COR-L47 (cell line): Measurements from ENCODE around the gene CCDC144A.
"Not testable (repeated sequence)": the region's sequence is repeated elsewhere in the genome, so short reads cannot be mapped to it uniquely, and the experiment has no call there.

ENCODE experiments used
- DNase-seq: peaks from one replicate; lab custom pipeline; 2025; lab: John Stamatoyannopoulos, UW

Gene CCDC144A

DNA sequence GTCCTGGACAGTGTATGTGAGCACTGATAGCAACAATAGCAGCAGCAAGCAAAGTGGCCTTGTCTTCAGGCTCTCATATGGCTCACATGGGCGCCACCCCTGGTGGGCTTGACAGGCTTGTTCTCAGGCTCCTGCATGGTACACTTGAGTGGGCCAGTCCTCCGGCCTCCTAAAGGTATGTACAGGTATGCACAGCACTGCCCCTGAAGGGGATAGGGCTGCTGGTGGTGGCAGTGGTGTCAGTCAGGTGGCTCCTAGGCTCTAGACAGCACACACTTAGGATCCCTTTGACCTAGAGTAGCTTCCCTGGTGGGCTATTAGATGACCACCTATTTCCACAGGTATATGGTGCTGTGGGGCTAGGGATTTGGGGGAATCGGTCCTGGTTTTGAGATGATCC, 67.5 kb downstream of the CCDC144A start:
- not testable (repeated sequence) for DNase-seq

DNA sequence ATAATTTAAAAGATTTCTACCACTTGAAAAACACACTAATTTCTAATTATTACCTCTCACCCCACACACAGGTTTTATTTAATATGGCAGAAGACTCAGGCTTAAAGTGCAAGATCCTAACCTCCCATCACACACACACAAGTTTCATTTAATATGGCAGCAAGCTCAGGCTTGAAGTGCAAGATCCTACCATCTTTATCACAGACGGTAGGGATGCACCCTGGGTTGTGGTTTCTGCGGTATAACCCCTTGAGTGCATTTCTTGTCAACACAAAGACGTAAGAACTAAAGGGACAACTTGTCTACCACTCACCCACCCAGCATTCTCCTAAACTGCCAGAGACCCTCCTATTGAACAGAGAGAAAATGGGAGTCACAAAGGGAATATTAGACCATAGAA, 68.1 kb downstream of the CCDC144A start:
- not testable (repeated sequence) for DNase-seq

DNA sequence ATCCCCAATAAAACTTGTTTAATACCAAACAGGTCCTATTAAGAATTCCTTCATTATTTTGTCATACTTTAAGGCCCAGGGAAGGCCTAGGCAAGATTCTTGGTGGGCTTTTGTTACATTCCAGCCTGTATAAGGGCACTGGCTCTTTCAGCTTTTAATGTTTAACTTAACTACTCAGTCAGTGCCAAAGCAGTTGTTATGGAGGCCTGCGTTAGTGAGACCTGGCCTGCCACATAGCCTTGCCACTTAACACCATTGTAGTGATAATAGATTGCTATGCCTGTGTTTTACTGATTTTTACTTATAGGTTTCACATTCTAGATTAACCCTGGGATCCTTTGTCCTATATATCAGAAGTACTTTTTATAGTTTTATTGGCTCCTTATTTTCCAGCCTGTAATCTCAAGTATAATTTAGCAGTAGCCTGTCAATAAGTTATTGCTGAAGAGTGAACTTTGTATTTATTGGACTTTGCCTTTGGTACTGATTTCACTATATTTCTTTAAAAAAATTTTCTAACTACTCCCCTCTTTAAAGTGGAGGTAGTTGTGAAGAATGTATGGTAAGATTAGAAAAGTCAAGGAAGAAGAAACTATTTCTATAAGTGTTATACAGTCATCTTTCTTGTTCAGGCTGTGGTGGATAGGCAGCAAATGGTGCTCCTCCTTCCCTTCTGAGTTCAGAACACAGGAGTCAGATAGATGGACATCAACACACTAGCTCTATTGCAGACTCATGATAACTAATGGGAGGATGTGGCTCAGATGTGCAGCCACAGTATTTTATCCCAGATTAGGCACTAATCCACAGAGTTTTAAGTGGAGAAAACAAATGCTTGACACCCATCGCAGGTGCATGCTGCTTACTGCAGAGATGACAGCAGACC, 78.5 kb downstream of the CCDC144A start:
- DNase-seq: not testable (repeated sequence)

DNA sequence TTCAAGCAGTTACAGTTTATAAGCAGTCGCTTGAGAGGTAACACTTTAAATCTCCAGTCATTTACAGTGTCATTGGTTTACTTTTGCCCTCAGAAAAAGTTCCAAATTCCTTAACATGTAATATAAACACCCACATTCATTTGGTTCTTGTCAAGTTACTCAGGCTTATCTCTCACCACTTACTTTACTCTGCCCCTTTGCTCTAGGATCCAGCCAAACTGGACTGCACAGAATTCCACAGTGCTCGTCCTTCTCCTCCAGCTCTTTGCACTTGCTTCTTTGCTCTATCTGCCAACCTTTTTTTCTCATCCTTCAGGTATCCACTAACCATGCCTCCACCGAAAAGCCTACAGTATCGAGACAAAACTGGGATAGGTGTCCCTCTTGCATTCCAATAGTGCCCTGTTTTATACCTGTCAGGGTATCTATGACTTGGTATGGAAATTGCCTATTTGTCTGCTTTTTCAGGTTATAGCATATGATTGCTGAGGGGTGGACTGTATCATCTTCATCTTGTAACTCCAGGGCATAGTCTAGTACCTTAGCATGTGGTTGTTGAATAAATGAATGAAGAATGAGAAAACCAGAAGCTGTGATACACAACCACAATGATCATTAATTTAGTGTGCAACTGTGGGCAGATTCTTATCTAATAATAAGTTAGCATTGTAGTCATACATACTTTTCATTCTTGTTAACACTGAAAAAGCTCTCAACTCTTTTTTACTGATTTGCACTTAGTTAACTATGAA, 82.5 kb downstream of the CCDC144A start:
- DNase-seq: not testable (repeated sequence)

- not testable (repeated sequence) for DNase-seq
Observed at GRCh38 chr17:16773146-16773522, 83.1 kb downstream of the CCDC144A start.

- not testable (repeated sequence) for DNase-seq
Observed at GRCh38 chr17:16787851-16788250, 97.8 kb downstream of the CCDC144A start.

DNA sequence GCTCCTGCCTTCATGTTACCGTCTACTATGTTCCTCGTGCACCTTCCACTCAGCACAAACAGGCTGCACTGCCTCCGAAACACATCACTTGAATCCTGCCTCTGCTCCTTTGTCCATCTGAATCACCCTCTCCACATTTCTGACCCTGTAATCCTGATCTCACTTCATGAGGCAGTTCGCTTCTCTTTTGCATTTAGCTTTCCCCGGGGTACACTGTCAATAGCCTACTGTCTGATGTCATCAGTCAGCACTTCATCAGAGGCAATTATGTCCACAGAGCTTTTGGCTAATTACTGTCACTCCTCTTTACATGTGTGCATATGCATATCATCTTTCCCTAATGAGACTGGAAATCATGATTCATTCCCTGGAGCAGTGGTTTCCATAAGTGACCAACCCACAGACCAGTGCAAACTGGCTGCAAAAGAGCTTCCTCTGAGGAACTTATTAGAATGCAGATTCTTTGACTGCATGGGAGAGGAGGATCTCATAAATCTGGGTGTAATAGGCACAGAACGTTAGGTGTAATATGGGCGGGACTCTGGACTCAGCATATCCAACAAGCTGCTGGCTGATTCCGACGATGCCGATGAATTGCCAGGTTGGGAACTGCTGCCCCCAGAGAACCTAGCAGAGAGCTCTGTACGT, 99.0 kb downstream of the CCDC144A start:
- not testable (repeated sequence) for DNase-seq

DNA sequence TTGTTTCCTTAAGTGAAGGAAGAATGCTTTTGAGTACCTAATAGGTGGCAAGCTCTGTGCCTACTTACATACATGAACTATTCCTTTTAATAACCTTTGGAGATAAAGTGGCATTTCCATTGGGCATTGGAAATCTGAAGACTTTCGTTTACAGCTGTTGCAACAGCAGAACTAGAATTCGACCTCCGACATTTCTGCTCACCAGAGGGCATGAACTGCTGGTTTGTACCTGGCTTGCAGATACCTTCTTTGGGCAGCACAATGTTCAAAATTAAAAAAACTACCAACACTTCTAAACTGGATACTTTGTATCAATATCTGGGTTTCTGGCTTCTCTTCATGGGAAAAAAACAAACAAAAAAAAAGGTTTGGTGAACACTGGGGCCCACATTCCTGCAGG, 99.6 kb downstream of the CCDC144A start:
- DNase-seq: not testable (repeated sequence)

GRCh38 chr17:16790313-16790871, 100.4 kb downstream of the CCDC144A start:
- not testable (repeated sequence) for DNase-seq

DNA sequence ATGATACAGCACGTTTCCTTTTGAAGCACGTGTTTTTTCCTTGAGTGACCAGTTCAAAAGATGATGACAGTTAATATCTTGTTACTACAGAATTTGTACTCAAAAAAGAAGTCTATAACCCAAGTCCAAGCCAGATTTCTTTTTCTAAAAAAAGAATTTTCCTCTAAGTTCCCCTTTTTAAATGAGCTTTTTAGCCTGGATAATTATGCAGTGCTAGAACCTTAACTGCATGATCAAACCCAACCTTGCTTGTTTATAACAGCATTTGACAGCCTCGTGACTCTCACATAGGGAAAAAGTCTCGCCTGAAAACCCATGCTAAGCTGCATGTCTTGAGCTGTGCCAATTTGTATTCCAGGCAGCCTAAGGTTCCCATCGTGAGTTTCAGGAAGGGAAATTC, 104.2 kb downstream of the CCDC144A start:
- not testable (repeated sequence) for DNase-seq

GRCh38 chr17:16795894-16796293, 105.9 kb downstream of the CCDC144A start:
- DNase-seq: not testable (repeated sequence)

DNA sequence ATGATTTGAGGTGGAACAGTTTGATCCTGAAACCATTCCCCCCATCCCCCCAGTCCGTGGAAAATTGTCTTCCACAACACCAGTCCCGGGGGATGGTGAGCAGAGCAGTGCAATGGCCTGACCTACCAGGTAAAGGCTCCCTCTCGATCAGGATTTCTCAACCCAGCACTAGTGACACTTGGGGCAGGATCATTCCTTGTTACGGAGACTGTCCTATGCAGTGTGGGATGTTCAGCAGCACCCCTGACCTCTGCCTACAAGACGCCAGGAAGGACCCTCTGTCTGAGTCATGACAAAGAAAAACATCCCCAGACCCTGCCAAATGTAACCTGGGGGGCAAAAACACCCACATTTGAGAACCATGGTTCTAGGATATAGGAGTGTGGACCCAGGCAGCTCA, 114.8 kb downstream of the CCDC144A start:
- not testable (repeated sequence) for DNase-seq

GRCh38 chr17:16806599-16806998, 116.6 kb downstream of the CCDC144A start:
- not testable (repeated sequence) for DNase-seq

GRCh38 chr17:16807620-16808019, 117.6 kb downstream of the CCDC144A start:
- DNase-seq: not testable (repeated sequence)

DNA sequence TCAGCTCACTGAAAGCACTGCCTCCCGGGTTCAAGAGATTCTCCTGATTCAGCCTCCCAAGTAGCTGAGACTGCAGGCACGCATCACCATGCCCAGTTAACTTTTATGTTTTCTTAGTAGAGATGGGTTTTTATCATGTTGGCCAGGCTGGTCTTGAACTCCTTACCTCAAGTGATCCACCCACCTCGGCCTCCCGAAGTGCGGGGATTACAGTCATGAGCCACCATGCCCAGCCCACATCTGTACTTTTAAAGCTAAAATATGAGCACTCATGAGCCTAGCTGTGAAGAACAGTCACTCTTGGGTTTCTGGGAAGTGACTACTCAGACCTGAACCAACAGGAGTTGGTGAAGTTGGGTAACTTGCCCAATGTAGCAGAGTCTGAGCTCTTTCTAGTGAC, 120.2 kb downstream of the CCDC144A start:
- DNase-seq: not testable (repeated sequence)

DNA sequence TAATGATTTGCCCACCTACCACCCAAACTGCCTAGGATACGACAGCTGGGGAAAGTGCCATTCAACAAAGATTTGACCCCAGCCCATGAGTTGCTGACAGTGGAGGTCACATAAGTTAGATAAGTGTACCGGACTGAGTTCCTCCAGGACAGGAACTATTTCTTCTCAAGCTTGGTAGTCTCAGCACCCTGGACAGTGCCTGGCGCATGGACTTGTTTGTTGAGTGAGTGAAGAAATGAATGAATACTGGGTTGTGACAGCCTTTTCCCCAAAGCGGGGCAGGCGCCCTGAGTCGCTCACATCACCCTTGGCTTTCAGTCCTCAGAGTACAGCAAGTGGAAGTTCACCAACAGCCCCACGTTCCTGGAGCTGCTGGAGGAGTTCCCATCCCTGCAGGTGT, 122.1 kb downstream of the CCDC144A start:
- not testable (repeated sequence) for DNase-seq

- DNase-seq: no peak
Observed at GRCh38 chr17:16814439-16814838, 124.4 kb downstream of the CCDC144A start.

- DNase-seq: no peak
Observed at GRCh38 chr17:16817201-16817600, 127.2 kb downstream of the CCDC144A start.

GRCh38 chr17:16817940-16818339, 127.9 kb downstream of the CCDC144A start:
- DNase-seq: not testable (repeated sequence)

GRCh38 chr17:16818340-16818739, 128.3 kb downstream of the CCDC144A start:
- no peak for DNase-seq

DNA sequence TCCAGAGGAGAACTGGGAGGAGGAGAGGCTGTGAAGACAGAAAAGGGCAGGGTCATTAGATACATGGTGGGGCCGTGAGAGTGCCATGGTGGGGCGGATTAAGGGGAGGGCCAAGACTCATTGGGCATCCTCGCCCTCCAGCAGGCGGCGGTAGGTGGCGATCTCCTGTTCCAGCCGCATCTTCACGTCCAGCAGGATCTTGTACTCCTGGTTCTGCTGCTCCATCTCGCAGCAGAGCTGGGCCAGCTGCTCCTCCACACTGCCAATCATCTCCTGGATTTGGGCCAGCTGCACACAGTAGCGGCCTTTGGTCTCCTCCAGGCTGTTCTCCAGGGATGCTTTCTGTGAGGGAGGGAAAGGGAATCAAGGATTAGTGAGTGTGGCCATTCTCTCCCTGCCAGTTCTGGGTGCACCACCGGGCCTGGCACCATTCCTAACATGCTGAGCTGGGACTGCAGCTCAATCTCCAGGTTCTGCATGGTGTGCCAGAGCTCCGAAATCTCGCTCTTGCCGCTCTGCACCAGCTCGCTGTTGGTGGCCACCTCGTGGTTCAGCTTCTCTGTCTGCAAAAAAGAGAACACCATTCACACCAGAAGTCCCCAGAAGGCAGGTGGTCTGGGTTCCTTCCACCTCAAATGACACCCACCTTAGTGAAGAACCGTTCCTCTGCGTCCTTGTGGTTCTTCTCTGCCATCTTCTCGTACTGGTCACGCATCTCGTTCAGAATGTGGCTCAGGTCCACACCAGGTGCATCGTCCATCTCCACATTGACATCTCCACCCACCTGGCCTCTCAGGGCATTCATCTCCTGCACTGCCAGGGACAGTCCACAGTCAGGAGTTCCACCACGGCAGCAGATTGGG, 129.0 kb downstream of the CCDC144A start:
- no peak for DNase-seq
